GM12873 (cell line): ENCODE data around the gene ADK.

Experiments
- TF ChIP-seq, protein P1 (sequence below): IDR thresholded peaks from 2 replicates; pipeline ENCODE4 v1.5.1; 2012; ENCODE audit warnings: low read depth, mild to moderate bottlenecking, moderate library complexity, low read length, control low read depth; ENCODE audit not compliant: insufficient read depth; ENCODE audit errors: missing control alignments

ADK gene

DNA sequence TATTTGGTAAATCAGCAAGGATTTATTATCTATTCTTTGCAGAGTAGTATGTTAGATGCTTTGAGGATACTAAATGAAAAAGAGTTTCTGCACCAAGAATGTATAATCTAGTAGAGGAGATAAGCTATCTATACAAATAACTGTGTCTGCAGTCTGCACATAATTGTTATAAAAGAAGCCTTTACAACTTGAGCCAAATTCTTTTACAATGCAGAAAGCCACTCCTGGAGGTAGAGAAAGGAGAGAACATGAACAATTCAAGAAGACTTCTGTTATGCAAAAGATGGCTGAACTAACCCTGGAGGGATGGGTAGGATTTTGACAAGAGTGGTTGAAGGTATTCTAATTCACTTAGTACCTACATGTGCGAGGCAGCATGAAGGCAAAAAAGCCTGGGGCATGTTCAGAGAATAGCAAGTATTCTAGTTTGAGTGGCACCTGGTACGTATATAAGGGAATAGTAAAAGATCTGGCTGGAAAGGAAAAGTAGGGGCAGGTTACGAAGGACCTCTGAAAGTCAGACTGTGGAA, 424.2 kb downstream of the ADK start:
- TF ChIP-seq, protein P1, sequence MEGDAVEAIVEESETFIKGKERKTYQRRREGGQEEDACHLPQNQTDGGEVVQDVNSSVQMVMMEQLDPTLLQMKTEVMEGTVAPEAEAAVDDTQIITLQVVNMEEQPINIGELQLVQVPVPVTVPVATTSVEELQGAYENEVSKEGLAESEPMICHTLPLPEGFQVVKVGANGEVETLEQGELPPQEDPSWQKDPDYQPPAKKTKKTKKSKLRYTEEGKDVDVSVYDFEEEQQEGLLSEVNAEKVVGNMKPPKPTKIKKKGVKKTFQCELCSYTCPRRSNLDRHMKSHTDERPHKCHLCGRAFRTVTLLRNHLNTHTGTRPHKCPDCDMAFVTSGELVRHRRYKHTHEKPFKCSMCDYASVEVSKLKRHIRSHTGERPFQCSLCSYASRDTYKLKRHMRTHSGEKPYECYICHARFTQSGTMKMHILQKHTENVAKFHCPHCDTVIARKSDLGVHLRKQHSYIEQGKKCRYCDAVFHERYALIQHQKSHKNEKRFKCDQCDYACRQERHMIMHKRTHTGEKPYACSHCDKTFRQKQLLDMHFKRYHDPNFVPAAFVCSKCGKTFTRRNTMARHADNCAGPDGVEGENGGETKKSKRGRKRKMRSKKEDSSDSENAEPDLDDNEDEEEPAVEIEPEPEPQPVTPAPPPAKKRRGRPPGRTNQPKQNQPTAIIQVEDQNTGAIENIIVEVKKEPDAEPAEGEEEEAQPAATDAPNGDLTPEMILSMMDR = no peak

DNA sequence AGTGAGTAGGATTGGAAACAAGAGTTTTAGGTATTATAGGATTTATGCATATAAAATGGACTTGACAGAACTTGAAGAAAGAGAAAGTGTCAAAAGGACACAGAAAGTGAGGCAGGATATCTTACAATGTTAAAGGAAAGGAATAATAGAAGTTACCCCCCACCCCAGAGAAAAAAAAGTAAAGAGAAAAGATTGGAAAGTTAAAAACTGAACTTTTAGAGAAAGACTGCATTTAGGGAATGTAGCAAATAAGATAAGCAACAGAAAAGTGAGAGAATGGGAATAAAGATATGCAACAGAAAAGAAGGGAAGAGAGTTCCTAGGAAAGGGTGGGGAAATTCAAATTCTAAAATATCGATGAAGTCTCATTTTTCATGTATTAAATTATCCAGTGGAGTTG, 424.9 kb downstream of the ADK start:
- TF ChIP-seq, protein P1 = no peak

DNA sequence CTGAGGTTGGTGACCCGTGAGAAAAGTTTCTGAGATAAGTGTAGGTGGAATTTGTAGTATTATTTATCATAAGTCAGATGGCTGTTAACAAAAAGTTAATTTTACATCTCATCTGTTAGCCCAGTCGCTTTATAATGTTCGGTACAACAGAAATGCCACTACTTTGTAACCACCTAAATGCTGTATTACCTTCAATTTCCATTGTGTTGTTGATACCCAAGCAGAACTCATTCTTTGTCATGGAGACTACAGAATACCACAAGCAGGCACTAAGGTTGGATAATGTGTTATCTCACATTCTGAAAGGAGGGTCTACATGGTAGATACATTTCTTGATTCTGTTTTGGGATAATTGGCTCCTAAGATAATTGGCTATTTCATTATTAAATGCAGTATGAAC, 425.6 kb downstream of the ADK start:
- TF ChIP-seq, protein P1 = no peak

DNA sequence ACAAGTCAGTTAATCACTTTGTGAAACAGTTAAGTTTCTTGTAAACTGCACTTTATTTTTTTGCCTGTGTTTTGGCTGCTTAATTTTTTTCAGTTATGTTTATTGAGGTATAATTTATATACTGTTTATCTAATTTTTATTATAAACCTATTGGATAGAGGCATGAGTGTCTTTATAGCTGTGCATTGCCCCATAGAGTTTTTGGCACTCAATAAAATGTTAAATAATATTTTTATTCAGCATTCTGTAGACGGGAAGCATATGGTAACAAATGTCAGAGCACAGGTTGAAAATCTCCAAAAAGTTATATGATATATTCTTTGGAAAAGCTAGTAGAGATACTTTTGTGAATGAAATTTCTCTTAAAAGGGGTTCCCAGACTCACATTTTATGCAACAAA, 431.5 kb downstream of the ADK start:
- TF ChIP-seq, protein P1 = no peak

DNA sequence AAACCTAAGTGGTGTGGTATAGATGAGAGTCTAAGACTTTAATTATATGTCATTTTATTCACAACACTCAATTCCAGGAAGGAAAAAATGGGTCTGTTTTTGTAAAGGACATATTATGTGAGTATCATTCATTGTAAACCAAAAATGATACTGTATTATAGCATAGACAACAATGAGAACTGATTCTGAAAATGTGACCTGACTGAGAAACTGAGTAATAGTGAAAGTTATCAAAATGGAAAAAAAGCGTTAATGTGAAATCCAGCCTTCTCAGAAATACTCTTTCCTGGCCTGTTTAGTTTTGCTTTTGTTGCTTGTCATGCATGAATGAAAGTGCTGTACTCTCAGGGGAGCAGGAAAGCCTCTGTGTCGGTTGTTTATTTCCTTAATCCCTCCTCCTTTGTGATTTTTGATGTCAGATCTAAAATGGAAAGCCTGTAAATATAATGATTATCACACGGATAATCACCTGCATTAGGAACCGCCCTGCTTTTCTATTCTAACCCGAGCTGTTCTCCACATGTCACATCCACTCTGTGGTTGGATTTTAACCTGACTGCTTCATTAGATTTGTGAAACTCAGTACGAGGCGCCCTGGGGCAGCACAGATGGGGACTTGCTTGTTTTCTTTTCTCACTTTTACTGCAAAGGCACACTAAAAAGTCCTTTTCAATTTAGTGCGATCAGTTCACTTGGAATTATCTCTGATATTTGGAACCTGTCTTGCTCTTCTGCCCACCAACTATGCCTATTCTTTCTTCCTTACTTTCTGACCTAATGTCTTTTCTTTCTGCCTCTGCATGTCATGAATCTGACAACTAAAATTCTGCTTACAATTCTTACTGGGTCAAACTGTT, 434.4 kb downstream of the ADK start:
- TF ChIP-seq, protein P1 = no peak

DNA sequence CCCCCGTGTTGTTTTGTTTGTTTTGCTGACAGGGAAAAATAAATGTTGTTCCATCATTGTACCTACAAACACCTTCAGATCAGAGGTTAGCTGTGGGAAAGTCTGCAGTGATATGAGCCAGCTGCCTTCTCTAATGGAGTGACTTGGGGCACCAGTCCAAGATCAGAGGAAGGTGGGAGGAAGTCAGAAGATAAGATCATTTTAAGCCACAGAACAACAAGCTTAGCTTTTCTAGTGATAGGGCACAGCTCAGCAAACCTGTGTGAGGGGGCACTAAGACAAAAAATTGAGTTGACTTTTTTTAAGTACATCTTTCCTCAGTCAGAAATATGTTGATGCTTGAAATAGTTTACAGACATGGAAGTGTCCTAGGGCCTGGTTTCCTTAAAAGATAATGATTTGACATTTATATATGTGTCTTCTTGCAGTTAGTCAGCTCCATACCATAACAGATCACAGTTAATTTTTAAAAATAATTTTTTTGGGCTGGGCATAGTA, 435.1 kb downstream of the ADK start:
- TF ChIP-seq, protein P1 = no peak

DNA sequence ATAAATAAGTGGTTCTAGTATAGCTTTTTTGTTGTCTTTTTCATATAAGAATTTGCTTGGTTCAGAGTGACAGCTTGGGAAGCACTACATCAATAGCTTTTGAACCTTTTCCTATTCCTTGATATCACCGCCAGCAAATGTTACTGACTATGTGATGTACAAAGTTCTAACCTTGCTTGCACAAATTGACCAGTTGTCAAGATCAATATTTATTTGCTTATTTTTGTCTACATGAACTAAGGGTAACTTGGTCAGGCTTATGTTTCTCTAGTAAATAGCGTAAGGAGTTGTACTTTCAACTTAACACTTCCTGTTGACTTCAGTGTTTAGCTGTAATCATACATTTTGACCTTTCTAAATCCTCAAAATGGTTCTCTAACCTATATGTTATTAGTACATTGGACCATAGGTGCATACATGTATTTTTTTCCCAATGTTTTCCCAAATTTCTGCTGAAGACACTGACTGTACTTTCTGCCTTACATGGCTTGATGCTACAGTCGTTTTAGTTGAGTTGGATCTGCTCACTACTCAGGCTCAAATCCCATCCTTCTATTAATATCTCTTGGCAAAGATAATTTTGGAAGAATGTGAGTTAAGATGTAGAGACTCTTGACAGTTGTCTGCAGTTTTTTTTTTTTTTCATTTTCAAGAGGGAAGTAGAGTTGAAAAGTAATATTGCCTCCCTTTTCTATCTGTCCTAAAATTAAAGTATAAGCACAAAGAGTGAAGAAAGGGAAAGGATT, 436.3 kb downstream of the ADK start:
- TF ChIP-seq, protein P1 = no peak
